SK-N-DZ (cell line): ENCODE data around the gene ZNF324.

Experiments
- DNase-seq: peaks from one replicate; pipeline ENCODE4 v3.0.0-alpha.2; 2015; ENCODE audit warnings: low spot score
- small RNA-seq, 2 experiments: library from RNA; depleted of rRNA; stranded (forward); fragments of <200 nt; gene quantifications; one replicate each; pipeline ENCODE3, GENCODE V24; 2014

ZNF324 gene

GRCh38 chr19:58522709-58523108 lies 55.8 kb downstream of the ZNF324 start:
- no peak for DNase-seq

Small RNA genes within 50 kb of the gene (small RNA-seq; reads per million reads assigned to genes)
- gene RN7SL693P (0 reads per million in 2 experiments), gene RNU6-1337P (0 reads per million in 2 experiments)
